Measurements from ENCODE around the gene ZCWPW1.
"Not testable (repeated sequence)": the region's sequence is repeated elsewhere in the genome, so short reads cannot be mapped to it uniquely, and the experiment has no call there.

The ZCWPW1 gene

GRCh38 chr7:100376066-100376465, 52.4 kb downstream of the ZCWPW1 start:
- H2AFZ ChIP-seq (ENCODE audit: low read depth, low read length), result no peak overlapping the region
- H3K4me1 ChIP-seq (ENCODE audit: insufficient read depth, low read length), result peaks cover 10% of the 10 kb centered on the region
- no peaks in the 10 kb centered on the region for H3K27me3 ChIP-seq (ENCODE audit: insufficient read depth, low read length)
- H3K9me3 ChIP-seq (ENCODE audit: low read length), result no peaks in the 10 kb centered on the region
- H3K4me3 ChIP-seq (ENCODE audit: low read length), result no peak overlapping the region
- H3K36me3 ChIP-seq (ENCODE audit: insufficient read depth, low read length), result no peaks in the 10 kb centered on the region

GRCh38 chr7:100374601-100375000, 53.9 kb downstream of the ZCWPW1 start:
- H3K9me3 ChIP-seq (ENCODE audit: low read length), result no peaks in the 10 kb centered on the region
- H3K4me1 ChIP-seq (ENCODE audit: insufficient read depth, low read length), result peaks cover 13% of the 10 kb centered on the region
- H3K4me3 ChIP-seq (ENCODE audit: low read length), result no peak overlapping the region
- H3K36me3 ChIP-seq (ENCODE audit: insufficient read depth, low read length), result no peaks in the 10 kb centered on the region
- H2AFZ ChIP-seq (ENCODE audit: low read depth, low read length), result no peak overlapping the region
- no peaks in the 10 kb centered on the region for H3K27me3 ChIP-seq (ENCODE audit: insufficient read depth, low read length)

GRCh38 chr7:100373870-100374598, 54.5 kb downstream of the ZCWPW1 start:
- not testable (repeated sequence) for H3K4me3 ChIP-seq (ENCODE audit: low read length); H3K36me3 ChIP-seq (ENCODE audit: insufficient read depth, low read length); H2AFZ ChIP-seq (ENCODE audit: low read depth, low read length); H3K27me3 ChIP-seq (ENCODE audit: insufficient read depth, low read length); H3K9me3 ChIP-seq (ENCODE audit: low read length)
- peaks cover 13% of the 10 kb centered on the region for H3K4me1 ChIP-seq (ENCODE audit: insufficient read depth, low read length)

- Histone ChIP-seq H3K9me3 (ENCODE audit: low read length) (no peaks in the 10 kb centered on the region), H3K36me3 (ENCODE audit: insufficient read depth, low read length) (no peaks in the 10 kb centered on the region), H3K4me3 (ENCODE audit: low read length) (no peak within 1 kb of the TSS), H3K27me3 (ENCODE audit: insufficient read depth, low read length) (no peaks in the 10 kb centered on the region), H2AFZ (ENCODE audit: low read depth, low read length) (no peak within 1 kb of the TSS), H3K4me1 (ENCODE audit: insufficient read depth, low read length) (peaks cover 13% of the 10 kb centered on the region)
Observed at GRCh38 chr7:100373261-100373831, 55.2 kb downstream of the ZCWPW1 start, which contains the start of gene PILRA. TSS of gene PILRA (plus strand) at chr7:100373487. CDS start at chr7:100373657, 170 bp downstream.

- H3K36me3 ChIP-seq (ENCODE audit: insufficient read depth, low read length), result peaks cover under 1% of the 10 kb centered on the region
- H3K9me3 ChIP-seq (ENCODE audit: low read length), result no peaks in the 10 kb centered on the region
- H3K4me1 ChIP-seq (ENCODE audit: insufficient read depth, low read length), result peaks cover 13% of the 10 kb centered on the region
- H3K27me3 ChIP-seq (ENCODE audit: insufficient read depth, low read length), result no peaks in the 10 kb centered on the region
- H3K4me3 ChIP-seq (ENCODE audit: low read length), result no peak overlapping the region
- no peak overlapping the region for H2AFZ ChIP-seq (ENCODE audit: low read depth, low read length)
Observed at GRCh38 chr7:100372694-100373093, 55.8 kb downstream of the ZCWPW1 start.

- Histone ChIP-seq H3K4me1 (ENCODE audit: insufficient read depth, low read length) (peaks cover 13% of the 10 kb centered on the region), H3K36me3 (ENCODE audit: insufficient read depth, low read length) (peaks cover 5% of the 10 kb centered on the region), H3K4me3 (ENCODE audit: low read length) (no peak overlapping the region), H3K9me3 (ENCODE audit: low read length) (no peaks in the 10 kb centered on the region), H3K27me3 (ENCODE audit: insufficient read depth, low read length) (no peaks in the 10 kb centered on the region), H2AFZ (ENCODE audit: low read depth, low read length) (no peak overlapping the region)
Observed at GRCh38 chr7:100372256-100372655, 56.2 kb downstream of the ZCWPW1 start.

GRCh38 chr7:100371561-100372171, 56.8 kb downstream of the ZCWPW1 start:
- Histone ChIP-seq H3K4me1 (ENCODE audit: insufficient read depth, low read length) (peaks cover 13% of the 10 kb centered on the region), H3K4me3 (ENCODE audit: low read length) (no peak overlapping the region), H3K9me3 (ENCODE audit: low read length) (no peaks in the 10 kb centered on the region), H3K27me3 (ENCODE audit: insufficient read depth, low read length) (no peaks in the 10 kb centered on the region), H3K36me3 (ENCODE audit: insufficient read depth, low read length) (peaks cover 10% of the 10 kb centered on the region), H2AFZ (ENCODE audit: low read depth, low read length) (no peak overlapping the region)

GRCh38 chr7:100370746-100371145, 57.8 kb downstream of the ZCWPW1 start:
- H3K27me3 ChIP-seq (ENCODE audit: insufficient read depth, low read length), result no peaks in the 10 kb centered on the region
- no peak overlapping the region for H2AFZ ChIP-seq (ENCODE audit: low read depth, low read length)
- no peak overlapping the region for H3K4me3 ChIP-seq (ENCODE audit: low read length)
- H3K36me3 ChIP-seq (ENCODE audit: insufficient read depth, low read length), result peaks cover 10% of the 10 kb centered on the region
- peaks cover 13% of the 10 kb centered on the region for H3K4me1 ChIP-seq (ENCODE audit: insufficient read depth, low read length)
- H3K9me3 ChIP-seq (ENCODE audit: low read length), result no peaks in the 10 kb centered on the region

GRCh38 chr7:100370303-100370702, 58.2 kb downstream of the ZCWPW1 start:
- no peak overlapping the region for H3K4me3 ChIP-seq (ENCODE audit: low read length)
- no peaks in the 10 kb centered on the region for H3K27me3 ChIP-seq (ENCODE audit: insufficient read depth, low read length)
- peaks cover 10% of the 10 kb centered on the region for H3K36me3 ChIP-seq (ENCODE audit: insufficient read depth, low read length)
- H3K4me1 ChIP-seq (ENCODE audit: insufficient read depth, low read length), result peaks cover 13% of the 10 kb centered on the region
- H2AFZ ChIP-seq (ENCODE audit: low read depth, low read length), result no peak overlapping the region
- H3K9me3 ChIP-seq (ENCODE audit: low read length), result no peaks in the 10 kb centered on the region

GRCh38 chr7:100369105-100369504, 59.4 kb downstream of the ZCWPW1 start:
- H2AFZ ChIP-seq (ENCODE audit: low read depth, low read length), result no peak overlapping the region
- H3K4me1 ChIP-seq (ENCODE audit: insufficient read depth, low read length), result peaks cover 13% of the 10 kb centered on the region
- H3K36me3 ChIP-seq (ENCODE audit: insufficient read depth, low read length), result peaks cover 10% of the 10 kb centered on the region
- no peak overlapping the region for H3K4me3 ChIP-seq (ENCODE audit: low read length)
- H3K9me3 ChIP-seq (ENCODE audit: low read length), result no peaks in the 10 kb centered on the region
- no peaks in the 10 kb centered on the region for H3K27me3 ChIP-seq (ENCODE audit: insufficient read depth, low read length)

- Histone ChIP-seq H3K9me3 (ENCODE audit: low read length) (no peaks in the 10 kb centered on the region), H3K27me3 (ENCODE audit: insufficient read depth, low read length) (no peaks in the 10 kb centered on the region)
Observed at GRCh38 chr7:100367676-100368613, 60.6 kb downstream of the ZCWPW1 start.

GRCh38 chr7:100367251-100367620, 61.3 kb downstream of the ZCWPW1 start:
- Histone ChIP-seq H3K4me3 (ENCODE audit: low read length) (no peak overlapping the region), H3K36me3 (ENCODE audit: insufficient read depth, low read length) (peaks cover 17% of the 10 kb centered on the region), H2AFZ (ENCODE audit: low read depth, low read length) (no peak overlapping the region), H3K4me1 (ENCODE audit: insufficient read depth, low read length) (peaks cover 3% of the 10 kb centered on the region), H3K27me3 (ENCODE audit: insufficient read depth, low read length) (no peaks in the 10 kb centered on the region), H3K9me3 (ENCODE audit: low read length) (no peaks in the 10 kb centered on the region)

More at GRCh38 chr7:100367676-100368613, 60.6 kb downstream of the ZCWPW1 start:
- Histone ChIP-seq H3K4me1 (ENCODE audit: insufficient read depth, low read length) (peaks cover 6% of the 10 kb centered on the region), H3K36me3 (ENCODE audit: insufficient read depth, low read length) (peaks cover 17% of the 10 kb centered on the region), H3K4me3 (ENCODE audit: low read length) (no peak overlapping the region), H2AFZ (ENCODE audit: low read depth, low read length) (no peak overlapping the region)
